ENCODE measurements around the gene KRTAP2-2. TPM values are rescaled to one million over a fixed set of nuclear protein-coding genes. Genes with fewer than 3 reads are reported as not detected.

Gene KRTAP2-2
- total and polyA plus RNA-seq, 2 donors (not counting 3 experiments of a cell fraction or from before 2014, with no cell fraction given): not detected

DNA sequence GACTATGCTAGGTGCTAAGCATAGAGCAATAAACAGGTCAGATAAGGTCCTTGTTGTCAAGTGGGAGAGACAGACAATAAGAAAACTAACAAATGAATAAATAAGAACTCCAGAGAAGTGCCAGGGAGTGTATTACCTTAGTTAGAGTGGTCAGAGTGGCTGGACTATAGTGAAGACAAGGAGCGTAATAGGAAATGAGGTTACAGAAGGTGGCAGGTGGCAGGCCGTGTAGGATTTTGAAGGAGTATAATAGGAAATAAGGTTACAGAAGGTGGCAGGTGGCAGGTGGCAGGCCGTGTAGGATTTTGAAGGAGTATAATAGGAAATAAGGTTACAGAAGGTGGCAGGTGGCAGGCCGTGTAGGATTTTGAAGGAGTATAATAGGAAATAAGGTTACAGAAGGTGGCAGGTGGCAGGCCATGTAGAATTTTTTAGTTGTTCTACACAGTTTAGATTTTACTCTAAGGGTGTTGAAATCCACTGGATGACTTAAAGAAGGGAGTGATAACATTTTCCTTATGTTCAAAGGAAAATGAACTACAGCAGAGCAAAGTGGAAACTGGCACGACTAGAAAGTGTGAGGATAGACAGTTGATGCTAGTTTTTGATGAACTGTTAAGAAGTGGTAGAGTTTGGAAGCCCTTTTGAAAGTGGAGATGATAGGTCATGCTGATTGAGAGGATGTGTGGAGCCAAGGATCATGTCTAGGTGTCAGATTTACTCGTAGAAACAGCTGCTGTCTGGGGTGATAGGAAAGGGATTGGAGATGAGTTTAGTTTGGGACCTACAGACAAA, 42.5 kb downstream of the KRTAP2-2 start:
- Histone ChIP-seq H3K9me1 (replicated peaks; ENCODE audit: control insufficient read depth, extremely low read depth, insufficient read depth, low read length) (no peaks in the 10 kb centered on the region), H3K4me1 (ENCODE audit: control insufficient read depth, extremely low read depth, insufficient read depth, low read length) (no peaks in the 10 kb centered on the region), H3K9ac (replicated peaks; ENCODE audit: extremely low read depth, insufficient read depth, low read length) (no peak overlapping the region), H3K4me3 (replicated peaks in 1 of 3; ENCODE audit: insufficient read depth in 1 of 3, low read depth in 1 of 3, low read length in 3 of 3) (no peak overlapping the region), H3K27me3 (ENCODE audit: control insufficient read depth in 2 of 2, insufficient read depth in 2 of 2, low read length in 2 of 2) (peaks cover 0 to 1% of the 10 kb centered on the region in 2 experiments), H4K20me1 (replicated peaks; ENCODE audit: control insufficient read depth, extremely low read depth, insufficient read depth, low read length) (no peaks in the 10 kb centered on the region), H3K9me3 (replicated peaks; ENCODE audit: control insufficient read depth, insufficient read depth, low read length) (no peaks in the 10 kb centered on the region), H3K4me2 (ENCODE audit: insufficient read depth, low read length) (no peak overlapping the region), H3K79me2 (ENCODE audit: control insufficient read depth, insufficient read depth, low read length) (no peaks in the 10 kb centered on the region), H3K36me3 (ENCODE audit: control insufficient read depth in 2 of 2, extremely low read depth in 1 of 2, insufficient read depth in 2 of 2, low read length in 2 of 2) (no peaks in the 10 kb centered on the region), H2AFZ (ENCODE audit: low read depth, low read length) (no peak overlapping the region), H3K27ac (ENCODE audit: insufficient read depth, low read depth, low read length) (no peak overlapping the region)
- no TSS peak for BruUV-seq (replicated peaks)
- ChIA-PET POLR2A (no interaction called here), CTCF (no interaction called here)
- dilution Hi-C loops (cut with MboI; ENCODE audit: extremely low pct_ligation_motif_present, low sequenced_read_pairs): no loop called here
- intact Hi-C loops (cut with micrococcal nuclease): no loop called here
- TF ChIP-seq EZH2 (IDR thresholded peaks at IDR 0.05; ENCODE audit: borderline replicate concordance, low read depth, low read length, severe bottlenecking) (no peak), POLR2AphosphoS5 (IDR thresholded peaks at IDR 0.05; ENCODE audit: insufficient read depth, low read depth, low read length) (no peak), JUN (IDR thresholded peaks at IDR 0.05; ENCODE audit: borderline replicate concordance, insufficient read depth, insufficient read length, low read depth) (no peak), MYC (IDR thresholded peaks at IDR 0.05; ENCODE audit: low read depth, low read length) (no peak), POLR2A (IDR thresholded peaks at IDR 0.05; ENCODE audit: low read depth, low read length) (no peak), GATA2 (IDR thresholded peaks at IDR 0.05; ENCODE audit: insufficient read depth, insufficient read length, low read depth, low read length) (no peak), FOS (IDR thresholded peaks at IDR 0.05; ENCODE audit: borderline replicate concordance, insufficient read depth, low read length) (no peak)
- TF ChIP-seq, protein P1, sequence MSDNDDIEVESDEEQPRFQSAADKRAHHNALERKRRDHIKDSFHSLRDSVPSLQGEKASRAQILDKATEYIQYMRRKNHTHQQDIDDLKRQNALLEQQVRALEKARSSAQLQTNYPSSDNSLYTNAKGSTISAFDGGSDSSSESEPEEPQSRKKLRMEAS (IDR thresholded peaks at IDR 0.05; ENCODE audit: insufficient read depth, insufficient read length): no peak
- TF ChIP-seq, protein P2, sequence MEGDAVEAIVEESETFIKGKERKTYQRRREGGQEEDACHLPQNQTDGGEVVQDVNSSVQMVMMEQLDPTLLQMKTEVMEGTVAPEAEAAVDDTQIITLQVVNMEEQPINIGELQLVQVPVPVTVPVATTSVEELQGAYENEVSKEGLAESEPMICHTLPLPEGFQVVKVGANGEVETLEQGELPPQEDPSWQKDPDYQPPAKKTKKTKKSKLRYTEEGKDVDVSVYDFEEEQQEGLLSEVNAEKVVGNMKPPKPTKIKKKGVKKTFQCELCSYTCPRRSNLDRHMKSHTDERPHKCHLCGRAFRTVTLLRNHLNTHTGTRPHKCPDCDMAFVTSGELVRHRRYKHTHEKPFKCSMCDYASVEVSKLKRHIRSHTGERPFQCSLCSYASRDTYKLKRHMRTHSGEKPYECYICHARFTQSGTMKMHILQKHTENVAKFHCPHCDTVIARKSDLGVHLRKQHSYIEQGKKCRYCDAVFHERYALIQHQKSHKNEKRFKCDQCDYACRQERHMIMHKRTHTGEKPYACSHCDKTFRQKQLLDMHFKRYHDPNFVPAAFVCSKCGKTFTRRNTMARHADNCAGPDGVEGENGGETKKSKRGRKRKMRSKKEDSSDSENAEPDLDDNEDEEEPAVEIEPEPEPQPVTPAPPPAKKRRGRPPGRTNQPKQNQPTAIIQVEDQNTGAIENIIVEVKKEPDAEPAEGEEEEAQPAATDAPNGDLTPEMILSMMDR (IDR thresholded peaks at IDR 0.05; ENCODE audit: extremely low read depth in 1 of 2, insufficient read depth in 1 of 2, low read depth in 1 of 2, low read length in 2 of 2): no peak
- no peak for DNase-seq (ENCODE audit: low read depth, low spot score)
- no peak for FAIRE-seq
